Measurements from ENCODE around the gene BMP6. TPM values are rescaled to one million over a fixed set of nuclear protein-coding genes. Genes with fewer than 3 reads are reported as not detected.

The BMP6 gene
- total RNA-seq, 1 experiment from 2014 or later, result not detected

- POLR2A ChIA-PET (ENCODE audit: unreplicated experiment), result no interaction called here
- CTCF ChIA-PET, result no interaction called here
- no peak for TF ChIP-seq EZH2 (IDR thresholded peaks at IDR 0.05; ENCODE audit: low read depth)
- TF ChIP-seq CTCF (conservative IDR thresholded peaks at IDR 0.05), result no peak
Observed at GRCh38 chr6:7812623-7813022, 86.7 kb downstream of the BMP6 start.

GRCh38 chr6:7813193-7813592 is 87.3 kb downstream of the BMP6 start:
- Histone ChIP-seq H2AFZ (no peak overlapping the region), H3F3A (ENCODE audit: insufficient read depth, low read depth) (no peaks in the 10 kb centered on the region), H3K4me2 (no peak overlapping the region), H3K27ac (no peak overlapping the region), H3K79me2 (ENCODE audit: low read depth) (no peaks in the 10 kb centered on the region), H3K9me2 (ENCODE audit: insufficient read depth) (no peaks in the 10 kb centered on the region), H3K4me1 (replicated peaks; ENCODE audit: insufficient read depth) (no peaks in the 10 kb centered on the region), H3K4me3 (no peak overlapping the region), H4K20me1 (ENCODE audit: insufficient read depth) (no peaks in the 10 kb centered on the region), H3K9me3 (ENCODE audit: insufficient read depth, low read depth) (no peaks in the 10 kb centered on the region), H3K36me3 (ENCODE audit: low read depth) (no peaks in the 10 kb centered on the region), H3K27me3 (ENCODE audit: insufficient read depth, low read depth) (no peaks in the 10 kb centered on the region)
- CTCF ChIA-PET, result interaction anchor here (0.6 to 1.0 kb wide), 2 partner anchors 126 to 246 kb away, joined by 3 to 6 read pairs; no protein-coding TSS in a partner anchor
- POLR2A ChIA-PET (ENCODE audit: unreplicated experiment), result no interaction called here
- TF ChIP-seq EZH2 (IDR thresholded peaks at IDR 0.05; ENCODE audit: low read depth), result no peak
- no peak for TF ChIP-seq CTCF (conservative IDR thresholded peaks at IDR 0.05)
- BruUV-seq (replicated peaks), result no TSS peak
- DNase-seq, result no peak
- intact Hi-C loops (cut with micrococcal nuclease; ENCODE audit: unreplicated experiment), result no loop called here

More at GRCh38 chr6:7812623-7813022, 86.7 kb downstream of the BMP6 start:
- no TSS peak for BruUV-seq (replicated peaks)
- no peak for DNase-seq
- no peaks in the 10 kb centered on the region for H3K9me2 ChIP-seq (ENCODE audit: insufficient read depth)
- H3K4me1 ChIP-seq (replicated peaks; ENCODE audit: insufficient read depth), result no peaks in the 10 kb centered on the region
- H3K79me2 ChIP-seq (ENCODE audit: low read depth), result no peaks in the 10 kb centered on the region
- no peak overlapping the region for H2AFZ ChIP-seq
- no peaks in the 10 kb centered on the region for H4K20me1 ChIP-seq (ENCODE audit: insufficient read depth)
- intact Hi-C loops (cut with micrococcal nuclease; ENCODE audit: unreplicated experiment), result no loop called here
- no peaks in the 10 kb centered on the region for H3F3A ChIP-seq (ENCODE audit: insufficient read depth, low read depth)
- no peak overlapping the region for H3K4me2 ChIP-seq
- H3K27me3 ChIP-seq (ENCODE audit: insufficient read depth, low read depth), result no peaks in the 10 kb centered on the region
- H3K4me3 ChIP-seq, result no peak overlapping the region
- H3K9me3 ChIP-seq (ENCODE audit: insufficient read depth, low read depth), result no peaks in the 10 kb centered on the region
- no peak overlapping the region for H3K27ac ChIP-seq
- no peaks in the 10 kb centered on the region for H3K36me3 ChIP-seq (ENCODE audit: low read depth)

- ChIA-PET CTCF (interaction anchor here (0.6 to 1.0 kb wide), 2 partner anchors 127 to 246 kb away, joined by 3 to 6 read pairs; no protein-coding TSS in a partner anchor), POLR2A (ENCODE audit: unreplicated experiment) (no interaction called here)
- H3K4me3 ChIP-seq, result no peak overlapping the region
- intact Hi-C loops (cut with micrococcal nuclease; ENCODE audit: unreplicated experiment), result no loop called here
- H3K36me3 ChIP-seq (ENCODE audit: low read depth), result no peaks in the 10 kb centered on the region
- no peaks in the 10 kb centered on the region for H4K20me1 ChIP-seq (ENCODE audit: insufficient read depth)
- no peaks in the 10 kb centered on the region for H3F3A ChIP-seq (ENCODE audit: insufficient read depth, low read depth)
- no peak for TF ChIP-seq EZH2 (IDR thresholded peaks at IDR 0.05; ENCODE audit: low read depth)
- TF ChIP-seq CTCF (conservative IDR thresholded peaks at IDR 0.05), result no peak
- no peaks in the 10 kb centered on the region for H3K9me3 ChIP-seq (ENCODE audit: insufficient read depth, low read depth)
- H3K4me1 ChIP-seq (replicated peaks; ENCODE audit: insufficient read depth), result no peaks in the 10 kb centered on the region
- no TSS peak for BruUV-seq (replicated peaks)
- H3K9me2 ChIP-seq (ENCODE audit: insufficient read depth), result no peaks in the 10 kb centered on the region
- no peak overlapping the region for H3K4me2 ChIP-seq
- H3K27me3 ChIP-seq (ENCODE audit: insufficient read depth, low read depth), result no peaks in the 10 kb centered on the region
- H3K79me2 ChIP-seq (ENCODE audit: low read depth), result no peaks in the 10 kb centered on the region
- H2AFZ ChIP-seq, result no peak overlapping the region
- H3K27ac ChIP-seq, result no peak overlapping the region
- DNase-seq, result peak in 1 of 2 experiments; percentile 4
Observed at GRCh38 chr6:7813704-7814103, 87.8 kb downstream of the BMP6 start.
